Liver (tissue), 3 donors: ENCODE results near the gene SEPHS2.

ENCODE experiments used
- CTCF ChIP-seq: fragments of 150-350 bp; IDR thresholded peaks from 2 replicates; pipeline ENCODE4 v1.5.1; 2017; ENCODE audit warnings: improper control_type of control experiment, low read depth, low read length; ENCODE audit not compliant: missing input control
- EGR1 ChIP-seq, 2 donors: IDR thresholded peaks; 2 replicates each; pipeline ENCODE4 v1.6.1; 2016 to 2018; ENCODE audit warnings: antibody characterized with exemption in 2 of 2, low read depth in 2 of 2
- GABPA ChIP-seq, 2 donors: IDR thresholded peaks in 1 of 2; conservative IDR thresholded peaks in 1 of 2; 2 replicates each; pipeline ENCODE4 v1.6.1; 2016; ENCODE audit warnings: antibody characterized with exemption in 2 of 2, mild to moderate bottlenecking in 1 of 2, moderate library complexity in 1 of 2
- HNF4A ChIP-seq, 2 donors: conservative IDR thresholded peaks; 2 replicates each; pipeline ENCODE4 v1.6.1; 2016; ENCODE audit warnings: antibody characterized with exemption in 2 of 2, mild to moderate bottlenecking in 2 of 2
- RAD21 ChIP-seq, 2 donors: IDR thresholded peaks; 2 replicates each; pipeline ENCODE4 v1.6.1; 2016; ENCODE audit warnings: antibody characterized with exemption in 2 of 2, mild to moderate bottlenecking in 2 of 2
- SP1 ChIP-seq: IDR thresholded peaks from 2 replicates; pipeline ENCODE4 v1.6.1; 2018; ENCODE audit warnings: antibody characterized with exemption, mild to moderate bottlenecking
- YY1 ChIP-seq: IDR thresholded peaks from 2 replicates; pipeline ENCODE4 v1.6.1; 2016; ENCODE audit warnings: antibody characterized with exemption, mild to moderate bottlenecking
- TF ChIP-seq, protein P1 (sequence below): IDR thresholded peaks from 2 replicates; pipeline ENCODE4 v1.6.1; 2016; ENCODE audit warnings: antibody characterized with exemption
- TF ChIP-seq, protein P2 (sequence below): IDR thresholded peaks from 2 replicates; pipeline ENCODE4 v1.6.1; 2016; ENCODE audit warnings: antibody characterized with exemption
- donor health status: healthy.
- donor health status: healthy.

- TF ChIP-seq CTCF = no peak
- no peak for TF ChIP-seq EGR1 (IDR thresholded peaks at IDR 0.05; ENCODE audit: low read depth in 2 of 2)
- TF ChIP-seq RAD21 (IDR thresholded peaks at IDR 0.05) = peak in 1 of 2 donors; percentile 21
- TF ChIP-seq, protein P1, sequence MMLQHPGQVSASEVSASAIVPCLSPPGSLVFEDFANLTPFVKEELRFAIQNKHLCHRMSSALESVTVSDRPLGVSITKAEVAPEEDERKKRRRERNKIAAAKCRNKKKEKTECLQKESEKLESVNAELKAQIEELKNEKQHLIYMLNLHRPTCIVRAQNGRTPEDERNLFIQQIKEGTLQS = peak; percentile 25
- peak; percentile 56 for TF ChIP-seq YY1
- peak; percentile 82 to 91 for TF ChIP-seq HNF4A (conservative IDR thresholded peaks at IDR 0.05)
- TF ChIP-seq, protein P2, sequence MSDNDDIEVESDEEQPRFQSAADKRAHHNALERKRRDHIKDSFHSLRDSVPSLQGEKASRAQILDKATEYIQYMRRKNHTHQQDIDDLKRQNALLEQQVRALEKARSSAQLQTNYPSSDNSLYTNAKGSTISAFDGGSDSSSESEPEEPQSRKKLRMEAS = peak; percentile 34
- TF ChIP-seq SP1 = peak; percentile 94
- no peak for TF ChIP-seq GABPA (IDR thresholded peaks at IDR 0.05 in 1 of 2, conservative IDR thresholded peaks at IDR 0.05 in 1 of 2)
Observed at GRCh38 chr16:30401768-30402425, 43.8 kb downstream of the SEPHS2 start.
